HG02588 (cell line): Measurements from ENCODE around the gene ANXA11.

ENCODE experiments used
- ATAC-seq: cut with Tn5 transposase; IDR thresholded peaks from one replicate; pipeline ENCODE4 v1.9.1; 2021; ENCODE audit warnings: mild to moderate bottlenecking, moderate library complexity; ENCODE audit not compliant: unreplicated experiment

The ANXA11 gene

DNA sequence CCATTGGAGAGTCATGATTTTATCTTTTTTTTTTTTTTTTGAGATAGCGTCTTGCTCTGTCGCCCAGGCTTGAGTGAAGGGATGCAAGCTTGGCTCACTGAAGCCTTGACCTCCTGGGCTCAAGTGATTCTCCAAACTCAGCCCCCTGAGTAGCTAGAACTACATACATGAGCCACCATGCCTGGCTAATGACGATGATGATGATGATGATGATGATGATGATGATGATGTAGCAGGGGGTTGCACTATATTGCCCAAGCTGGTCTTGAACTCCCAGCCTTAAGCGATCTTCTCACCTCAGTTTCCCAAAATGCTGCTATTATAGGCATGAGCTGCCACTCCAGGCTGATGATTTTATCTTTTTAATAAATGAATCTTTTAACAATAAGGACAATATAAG lies 86.7 kb downstream of the ANXA11 start:
- no peak for ATAC-seq

- no peak for ATAC-seq
Observed at GRCh38 chr10:80110986-80111385, 94.4 kb downstream of the ANXA11 start.

- ATAC-seq = no peak
Observed at GRCh38 chr10:80108576-80109239, 96.6 kb downstream of the ANXA11 start.

DNA sequence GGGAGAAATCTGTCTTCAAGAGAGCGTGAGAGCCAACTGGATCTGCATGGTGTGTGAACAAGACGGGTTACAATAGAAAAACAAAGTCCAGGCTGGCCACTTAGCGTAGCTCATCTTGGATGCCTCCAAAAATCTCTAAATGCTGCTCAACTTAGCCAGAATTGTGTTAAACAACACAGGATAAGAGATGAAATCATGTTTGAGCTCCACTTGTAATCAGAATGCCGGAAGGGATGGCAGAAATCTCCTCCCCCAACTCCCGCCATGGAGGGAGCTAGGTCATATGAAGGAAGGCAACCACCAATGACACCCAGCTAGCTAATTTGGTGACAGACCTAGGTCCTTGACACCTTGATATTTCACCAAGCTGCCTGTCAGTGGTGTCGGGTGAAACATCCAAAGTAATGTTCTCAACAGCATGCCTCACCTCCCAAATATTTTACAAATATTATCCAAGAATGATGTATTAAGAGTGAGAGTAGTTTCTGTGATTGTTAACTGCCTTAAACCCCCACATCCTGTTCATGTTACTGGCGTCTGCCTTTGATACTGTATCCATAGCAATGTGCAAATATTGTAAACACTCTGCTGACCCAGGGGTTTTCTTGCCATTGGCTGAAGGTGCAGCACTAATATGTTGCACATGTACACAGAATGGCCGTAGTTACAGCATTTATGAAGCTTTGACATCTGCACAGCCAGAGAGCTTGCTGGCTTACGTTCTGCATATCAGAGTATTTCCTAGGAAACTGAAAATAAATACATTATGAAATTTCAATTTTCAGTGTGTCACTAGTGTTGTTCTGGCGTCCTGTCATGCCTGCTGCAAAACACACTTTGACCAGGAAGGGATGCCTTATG lies 101.0 kb downstream of the ANXA11 start:
- ATAC-seq = no peak
